Cardiac fibroblast (primary cell): ENCODE results near the gene RND2.

Experiments used
- DNase-seq, 2 donors: peaks; one replicate each; pipeline versions ENCODE4 v3.0.0 to v3.0.0-alpha.2; 2010; ENCODE audit warnings: low read depth in 2 of 2
- H3K4me3 ChIP-seq, 2 donors: replicated peaks in 1 of 2; 1 replicate in 1 of 2; 2 replicates in 1 of 2; pipeline ENCODE4 v1.5.1; 2011; ENCODE audit warnings: low read depth in 2 of 2, low read length in 2 of 2, mild to moderate bottlenecking in 2 of 2, moderate library complexity in 1 of 2
- TF ChIP-seq, protein P1 (sequence below): IDR thresholded peaks from one replicate; pipeline ENCODE4 v1.5.1; 2011; ENCODE audit warnings: low read depth, mild to moderate bottlenecking, low read length, inconsistent platforms

RND2 gene

DNA sequence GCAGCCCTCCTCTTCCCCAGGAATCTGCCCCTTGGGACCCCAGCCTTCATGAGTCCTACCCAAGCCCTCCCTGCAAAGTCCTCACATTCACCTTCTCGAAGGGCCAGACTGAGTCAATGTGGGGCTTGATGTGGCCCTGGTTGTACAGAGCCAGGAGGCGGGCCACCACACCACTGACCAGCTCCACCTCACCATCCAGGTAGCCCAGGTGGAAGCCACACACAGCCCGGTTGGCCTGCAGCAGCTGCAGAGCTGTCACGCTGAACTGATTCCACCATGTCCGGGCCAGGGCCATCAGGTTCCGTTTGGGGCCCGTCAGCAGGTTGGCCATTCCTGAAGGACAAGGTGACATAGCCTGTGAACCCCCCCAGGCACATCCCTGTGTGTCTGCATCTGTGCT lies 8.8 kb upstream of the RND2 start:
- no peak for DNase-seq
- TF ChIP-seq, protein P1, sequence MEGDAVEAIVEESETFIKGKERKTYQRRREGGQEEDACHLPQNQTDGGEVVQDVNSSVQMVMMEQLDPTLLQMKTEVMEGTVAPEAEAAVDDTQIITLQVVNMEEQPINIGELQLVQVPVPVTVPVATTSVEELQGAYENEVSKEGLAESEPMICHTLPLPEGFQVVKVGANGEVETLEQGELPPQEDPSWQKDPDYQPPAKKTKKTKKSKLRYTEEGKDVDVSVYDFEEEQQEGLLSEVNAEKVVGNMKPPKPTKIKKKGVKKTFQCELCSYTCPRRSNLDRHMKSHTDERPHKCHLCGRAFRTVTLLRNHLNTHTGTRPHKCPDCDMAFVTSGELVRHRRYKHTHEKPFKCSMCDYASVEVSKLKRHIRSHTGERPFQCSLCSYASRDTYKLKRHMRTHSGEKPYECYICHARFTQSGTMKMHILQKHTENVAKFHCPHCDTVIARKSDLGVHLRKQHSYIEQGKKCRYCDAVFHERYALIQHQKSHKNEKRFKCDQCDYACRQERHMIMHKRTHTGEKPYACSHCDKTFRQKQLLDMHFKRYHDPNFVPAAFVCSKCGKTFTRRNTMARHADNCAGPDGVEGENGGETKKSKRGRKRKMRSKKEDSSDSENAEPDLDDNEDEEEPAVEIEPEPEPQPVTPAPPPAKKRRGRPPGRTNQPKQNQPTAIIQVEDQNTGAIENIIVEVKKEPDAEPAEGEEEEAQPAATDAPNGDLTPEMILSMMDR = no peak
- no peak overlapping the region for H3K4me3 ChIP-seq

DNA sequence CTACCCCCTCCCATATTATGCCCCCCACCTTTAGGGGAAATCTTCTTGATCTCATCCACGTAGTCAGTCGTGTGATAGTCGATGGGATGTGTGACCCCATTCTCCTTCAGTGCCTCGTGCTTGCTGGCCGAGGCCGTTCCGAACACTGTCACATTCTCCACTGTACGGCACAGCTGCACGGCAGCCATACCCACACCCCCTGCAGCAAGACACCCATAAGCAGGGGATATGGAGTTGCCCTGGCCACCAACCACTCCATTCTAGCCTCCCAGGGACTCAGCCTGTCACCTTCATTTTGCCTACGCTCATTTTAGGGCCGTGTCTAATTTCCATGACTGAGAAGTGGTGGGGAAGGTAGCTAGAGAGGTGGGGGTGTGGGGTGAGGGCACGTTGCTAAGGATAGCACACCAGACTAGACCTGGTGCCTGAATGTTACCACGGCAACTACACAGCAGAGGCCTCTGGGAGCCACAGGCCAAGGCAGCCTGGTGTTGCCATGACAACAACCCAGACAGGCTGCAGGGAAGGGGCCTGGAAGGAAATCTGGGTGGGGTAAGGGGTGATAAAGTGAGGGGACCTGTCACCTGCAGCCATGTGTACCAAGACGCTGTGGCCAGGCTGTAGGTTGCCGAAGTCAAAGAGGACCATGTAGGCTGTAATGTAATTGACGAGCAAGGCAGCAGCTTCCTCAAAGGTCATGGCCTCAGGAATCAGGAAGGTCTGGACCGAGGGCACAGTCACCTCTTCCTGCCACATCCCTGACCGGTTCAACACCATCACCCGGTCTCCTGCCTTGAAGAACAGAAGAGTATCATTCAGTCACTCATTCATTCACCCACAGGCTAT lies 6.8 kb upstream of the RND2 start:
- no peak overlapping the region for H3K4me3 ChIP-seq
- DNase-seq = peak in 1 of 2 donors; percentile 44
- TF ChIP-seq, protein P1 = no peak

DNA sequence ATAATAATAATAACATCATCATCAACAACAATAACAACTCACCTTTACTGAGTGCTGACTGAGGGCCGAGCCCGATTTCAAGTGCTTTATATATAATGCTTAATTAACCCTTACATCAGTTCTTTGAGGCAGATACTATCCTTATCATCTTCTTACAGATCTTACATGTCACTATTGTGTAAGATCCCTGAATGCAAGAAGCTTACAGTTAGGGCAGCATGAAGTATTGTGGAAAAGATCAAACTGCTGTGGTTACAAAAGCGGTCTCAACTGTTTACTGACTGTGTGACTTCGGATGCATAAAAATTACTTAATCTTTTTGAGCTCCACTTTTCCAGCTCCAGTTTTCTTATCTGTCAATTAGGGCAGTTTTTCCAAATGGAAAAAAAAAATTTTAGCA lies 6.1 kb upstream of the RND2 start:
- TF ChIP-seq, protein P1 = no peak
- H3K4me3 ChIP-seq = no peak overlapping the region
- DNase-seq = no peak

DNA sequence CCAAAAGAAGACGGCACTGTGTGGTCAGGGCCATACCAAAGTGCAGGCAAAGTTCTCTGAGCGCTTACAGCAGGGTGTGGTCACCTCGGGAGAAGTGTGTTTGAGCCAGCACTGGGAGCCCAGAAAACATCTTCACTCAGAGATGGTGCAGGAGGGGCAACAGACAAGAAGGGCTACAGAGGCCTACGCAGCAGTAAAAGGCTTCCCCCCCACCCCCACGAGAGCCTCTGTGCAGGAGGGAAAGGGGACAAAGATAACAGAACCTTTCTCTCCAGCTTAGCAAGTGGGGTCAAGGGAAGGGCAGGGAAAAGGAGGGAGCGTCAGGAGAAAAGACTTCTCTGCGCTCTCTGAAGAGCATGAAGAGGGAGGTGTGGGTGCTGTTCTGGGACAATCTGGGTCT lies 5.6 kb upstream of the RND2 start:
- TF ChIP-seq, protein P1 = no peak
- peak; percentile 27 to 36 for DNase-seq
- peak overlapping the region in 1 of 2 donors; percentile 13 for H3K4me3 ChIP-seq

DNA sequence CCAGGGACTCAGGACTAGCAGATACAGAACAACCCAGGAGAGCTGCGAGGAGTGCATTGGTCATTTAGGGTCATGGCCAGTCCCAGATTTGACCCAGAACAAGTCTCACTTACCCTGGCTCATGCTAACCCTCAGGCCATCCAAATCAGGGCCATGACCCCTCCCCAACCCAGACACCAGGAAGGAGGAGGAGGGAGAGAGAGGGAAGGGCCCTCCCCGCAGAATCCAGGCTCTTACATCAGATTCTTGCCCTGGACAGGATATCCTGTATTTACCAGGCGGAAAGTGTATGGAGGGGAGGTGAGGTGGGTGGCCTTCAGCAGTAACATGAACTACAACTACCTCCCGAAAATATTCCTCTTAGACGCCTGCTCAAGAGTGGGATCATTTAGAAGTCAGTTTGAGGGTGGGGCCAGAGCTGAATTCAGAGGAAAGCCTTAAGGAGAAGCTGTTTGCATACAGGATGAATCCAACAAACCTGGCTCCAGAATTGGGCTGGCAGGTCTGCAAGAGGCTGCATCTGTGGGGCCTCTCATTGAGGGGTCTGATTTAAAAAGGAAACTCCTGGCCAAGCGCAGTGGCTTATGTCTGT lies 4.9 kb upstream of the RND2 start:
- TF ChIP-seq, protein P1 = no peak

DNA sequence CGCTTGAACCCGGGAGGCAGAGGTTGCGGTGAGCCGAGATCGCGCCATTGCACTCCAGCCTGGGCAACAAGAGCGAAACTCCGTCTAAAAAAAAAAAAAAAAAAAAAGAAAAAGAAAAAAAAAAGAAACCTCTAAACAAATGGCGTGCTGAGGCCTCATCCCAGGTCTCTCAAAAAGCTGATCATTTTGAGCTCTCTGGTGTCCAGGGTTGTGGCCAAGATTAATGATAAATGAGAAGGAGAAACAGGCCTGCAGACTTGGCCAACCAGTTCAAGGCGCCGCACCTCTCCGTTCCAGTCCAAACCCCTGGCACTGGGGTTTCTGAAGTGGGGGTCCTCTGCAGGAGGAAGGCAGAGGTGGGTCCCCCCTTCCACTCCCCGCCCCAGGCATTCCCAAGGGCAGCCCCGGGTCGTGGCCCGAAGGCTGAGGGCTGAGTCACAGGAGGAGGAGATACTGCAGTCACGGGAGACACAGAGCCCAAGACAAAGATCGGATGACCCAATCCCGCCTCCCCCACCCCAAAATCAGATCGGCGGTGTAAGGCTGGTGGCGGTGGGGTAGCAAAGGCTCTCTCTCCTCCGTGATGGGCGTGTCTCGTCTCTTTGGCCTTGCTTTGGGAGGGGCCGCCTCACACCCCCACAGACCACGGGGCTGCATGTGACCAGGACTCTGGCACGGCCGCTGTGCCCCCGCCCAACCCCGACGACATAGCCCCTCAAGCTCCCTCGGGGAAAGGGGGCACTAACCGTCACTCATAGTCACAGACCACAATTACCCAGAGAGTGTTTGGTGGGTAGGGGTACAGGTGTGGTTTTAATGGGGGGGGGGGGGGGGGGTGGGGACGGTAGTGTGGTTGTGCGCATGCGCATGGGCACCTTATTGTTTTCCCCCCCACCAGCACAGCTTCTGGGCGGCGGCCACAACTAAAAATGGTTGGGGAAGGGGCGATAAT lies 4.0 kb upstream of the RND2 start:
- DNase-seq = peak; percentile 76
- peak overlapping the region; percentile 99 to 100 for H3K4me3 ChIP-seq
- TF ChIP-seq, protein P1 = no peak

More for the DNA sequence above, 4.9 kb upstream of the RND2 start:
- peak overlapping the region in 1 of 2 donors; percentile 13 for H3K4me3 ChIP-seq
- peak; percentile 32 to 53 for DNase-seq
